SK-N-SH (cell line): Measurements from ENCODE around the gene OR2S2. TPM values are rescaled to one million over a fixed set of nuclear protein-coding genes. Genes with fewer than 3 reads are reported as not detected.
"Not testable (repeated sequence)": the region's sequence is repeated elsewhere in the genome, so short reads cannot be mapped to it uniquely, and the experiment has no call there.

ENCODE experiments used
- CTCF ChIA-PET: fragments of 300-600, 350-600 bp; formaldehyde crosslinking; extraction: SDS; loops from one replicate; lab custom pipeline; 2021; lab: Yijun Ruan, JAX
- POLR2A ChIA-PET: fragments of 350-600 bp; sonication (Branson Sonifier 250); formaldehyde crosslinking; extraction: SDS; loops from one replicate; lab custom pipeline; 2020; ENCODE audit warnings: antibody characterized with exemption, inconsistent platforms; lab: Yijun Ruan, JAX
- DNase-seq: peaks from one replicate; pipeline ENCODE4 v3.0.0; 2012
- H2AFZ ChIP-seq: fragments of 200-600 bp; sonication (generic); 2 replicates; pipeline ENCODE4 v1.8.1; 2016; ENCODE audit warnings: antibody characterized with exemption, mild to moderate bottlenecking, low read depth
- H3F3A ChIP-seq: fragments of 200-600 bp; sonication (generic); replicated peaks from 2 replicates; pipeline ENCODE3; 2016; ENCODE audit warnings: antibody characterized with exemption, mild to moderate bottlenecking; ENCODE audit not compliant: insufficient read depth
- H3K27ac ChIP-seq, 2 experiments: fragments of 200-500 bp in 1 of 2; fragments of 200-600 bp in 1 of 2; sonication (Bioruptor generic) in 1 of 2; sonication (generic), shearing (Covaris generic) in 1 of 2; 2 replicates each; pipeline versions ENCODE4 v1.5.1 to v1.6.1; 2014 to 2016; ENCODE audit warnings: low read depth in 2 of 2, inconsistent platforms in 1 of 2, low read length in 1 of 2, mild to moderate bottlenecking in 1 of 2, mixed read lengths in 1 of 2
- H3K27me3 ChIP-seq: fragments of 200-600 bp; sonication (generic), shearing (Covaris generic); 2 replicates; pipeline ENCODE4 v1.6.1; 2016; ENCODE audit warnings: mixed run types; ENCODE audit not compliant: insufficient read depth
- H3K36me3 ChIP-seq, 2 experiments: fragments of 200-500 bp in 1 of 2; fragments of 200-600 bp in 1 of 2; sonication (Bioruptor generic) in 1 of 2; sonication (generic) in 1 of 2; replicated peaks in 1 of 2; 2 replicates each; pipeline versions ENCODE3 to v1.5.1; 2014 to 2016; ENCODE audit warnings: low read length in 1 of 2, mild to moderate bottlenecking in 1 of 2; ENCODE audit not compliant: insufficient read depth in 2 of 2, control insufficient read depth in 1 of 2
- H3K4me1 ChIP-seq, 2 experiments: fragments of 200-500 bp in 1 of 2; fragments of 200-600 bp in 1 of 2; sonication (Bioruptor generic) in 1 of 2; sonication (generic), shearing (Covaris generic) in 1 of 2; 2 replicates each; pipeline versions ENCODE4 v1.5.1 to v1.6.1; 2014 to 2016; ENCODE audit warnings: low read depth in 1 of 2, low read length in 1 of 2, mixed run types in 1 of 2; ENCODE audit not compliant: insufficient read depth in 2 of 2, control insufficient read depth in 1 of 2
- H3K4me2 ChIP-seq: fragments of 200-600 bp; sonication (generic), shearing (Covaris generic); 2 replicates; pipeline ENCODE4 v1.6.1; 2017; ENCODE audit warnings: mixed run types
- H3K4me3 ChIP-seq, 2 experiments: fragments of 200-500 bp in 1 of 2; fragments of 200-600 bp in 1 of 2; sonication (Bioruptor generic) in 1 of 2; sonication (generic), shearing (Covaris generic) in 1 of 2; 2 replicates each; pipeline versions ENCODE4 v1.5.1 to v1.8.1; 2014 to 2016; ENCODE audit warnings: low read depth in 2 of 2, inconsistent platforms in 1 of 2, low read length in 1 of 2, mild to moderate bottlenecking in 1 of 2, mixed read lengths in 1 of 2, moderate library complexity in 1 of 2
- H3K79me2 ChIP-seq: fragments of 200-600 bp; sonication (generic); 2 replicates; pipeline ENCODE4 v1.8.1; 2017; ENCODE audit warnings: mild to moderate bottlenecking; ENCODE audit not compliant: insufficient read depth
- H3K9ac ChIP-seq: fragments of 200-600 bp; sonication (generic); 2 replicates; pipeline ENCODE4 v1.6.1; 2017; ENCODE audit warnings: mixed run types
- H3K9me2 ChIP-seq: fragments of 200-600 bp; sonication (generic); 2 replicates; pipeline ENCODE4 v1.6.1; 2017; ENCODE audit warnings: mixed run types
- H3K9me3 ChIP-seq: fragments of 200-600 bp; sonication (generic); 2 replicates; pipeline ENCODE4 v1.6.1; 2017; ENCODE audit warnings: mixed run types, mild to moderate bottlenecking, moderate library complexity
- H4K20me1 ChIP-seq: fragments of 200-600 bp; sonication (generic); 2 replicates; pipeline ENCODE4 v1.6.1; 2017; ENCODE audit warnings: mild to moderate bottlenecking, mixed run types; ENCODE audit not compliant: insufficient read depth
- FOSL2 ChIP-seq: IDR thresholded peaks from 2 replicates; pipeline ENCODE4 v1.4.0; 2012; ENCODE audit warnings: low read depth, mild to moderate bottlenecking, moderate library complexity, borderline replicate concordance
- FOXM1 ChIP-seq: IDR thresholded peaks from 2 replicates; pipeline ENCODE4 v1.4.0; 2012; ENCODE audit warnings: low read depth, mild to moderate bottlenecking
- NFIC ChIP-seq: IDR thresholded peaks from 2 replicates; pipeline ENCODE4 v1.4.0; 2012; ENCODE audit warnings: borderline replicate concordance
- SMC3 ChIP-seq: IDR thresholded peaks from 2 replicates; pipeline ENCODE4 v1.6.1; 2012; ENCODE audit warnings: low read depth, low read length, improper control_type of control experiment
- TCF12 ChIP-seq: IDR thresholded peaks from 2 replicates; pipeline ENCODE4 v1.4.0; 2012
- USF2 ChIP-seq: fragments of 150-350 bp; IDR thresholded peaks from 2 replicates; pipeline ENCODE4 v1.6.1; 2017; ENCODE audit warnings: antibody characterized with exemption, low read length, low read depth, borderline replicate concordance
- WGBS: methylation state at CpG from one replicate; pipeline ENCODE4 v1.1.6; 2017; ENCODE audit warnings: low lambda C conversion rate; 5-methylcytosine and 5-hydroxymethylcytosine counted together
- polyA plus RNA-seq, 3 experiments: library from polyadenylated mRNA; depleted of rRNA; stranded (reverse); fragments of >200 nt; gene quantifications; 2 replicates each; pipeline ENCODE4 v1.2.3, GENCODE V29; 2012
- TF ChIP-seq, protein P1 (sequence below): IDR thresholded peaks from 2 replicates; pipeline ENCODE4 v1.4.0; 2012; ENCODE audit warnings: low read depth, borderline replicate concordance

OR2S2 gene
- polyA plus RNA-seq, 1 of the 3 experiments (the other 2 are of a cell fraction), result not detected

DNA sequence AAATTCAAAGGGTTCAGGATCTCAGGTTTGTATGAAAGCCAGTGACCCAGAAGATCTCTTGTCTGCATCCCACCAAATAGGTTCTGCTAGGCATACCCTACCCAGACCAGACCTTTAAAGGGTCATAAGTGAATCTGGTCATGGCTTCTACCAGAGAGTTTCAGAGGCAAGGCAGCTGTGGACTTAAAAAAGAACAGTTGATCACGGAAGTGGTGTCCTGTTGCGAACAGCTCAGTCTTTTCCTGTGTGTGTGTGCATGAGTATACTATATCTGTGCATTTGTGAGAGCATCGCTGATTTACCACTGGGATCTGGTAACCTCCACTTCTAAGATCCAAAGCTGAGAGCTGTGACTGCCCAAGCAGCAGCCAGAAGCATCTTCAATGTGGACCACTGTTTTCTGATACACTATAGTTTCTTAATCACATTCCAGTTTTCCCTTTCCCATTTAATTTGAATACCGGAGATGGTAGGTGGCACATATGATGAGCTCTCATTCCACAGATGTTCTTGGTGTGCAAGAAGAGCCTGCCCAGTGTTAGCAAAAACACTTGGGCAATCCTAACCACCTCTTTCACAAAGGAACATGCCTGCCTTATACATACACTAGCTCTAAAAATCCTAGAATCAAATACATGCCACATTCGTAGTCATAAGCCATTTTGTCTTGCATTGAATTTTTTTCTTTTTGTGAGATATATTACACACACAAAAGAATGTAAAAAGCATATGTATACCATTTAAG lies 36.2 kb upstream of the OR2S2 start:
- H3K4me3 ChIP-seq, result no peak overlapping the region
- peak overlapping the region; percentile 59; the same call in 1 of the 2 replicates for H2AFZ ChIP-seq
- H3K9me3 ChIP-seq, result no peaks in the 10 kb centered on the region
- H4K20me1 ChIP-seq, result no peaks in the 10 kb centered on the region
- no peaks in the 10 kb centered on the region for H3K79me2 ChIP-seq
- 53% methylated on average over 5 of the region's 5 CpGs for WGBS
- H3K9ac ChIP-seq, result no peak overlapping the region
- H3K27me3 ChIP-seq, result no peaks in the 10 kb centered on the region
- ChIA-PET POLR2A (no interaction called here), CTCF (interaction anchor here (0.7 to 1.7 kb wide), 6 partner anchors 14 to 382 kb away, joined by 3 to 16 read pairs (median 4); no protein-coding TSS in a partner anchor)
- no peak for DNase-seq
- H3K4me2 ChIP-seq, result no peak overlapping the region
- peak overlapping the region in 1 of 2 experiments; percentile 66; a peak in 2 of 4 replicates for H3K27ac ChIP-seq
- no peak for TF ChIP-seq USF2
- TF ChIP-seq FOSL2, result no peak
- no peak for TF ChIP-seq FOXM1
- TF ChIP-seq, all 33 proteins: peak for 0
- H3F3A ChIP-seq, result peaks cover 31% of the 10 kb centered on the region
- no peaks in the 10 kb centered on the region for H3K36me3 ChIP-seq
- peaks cover 0 to 17% of the 10 kb centered on the region in 2 experiments; a peak in 1 of 4 replicates for H3K4me1 ChIP-seq
- H3K9me2 ChIP-seq, result no peaks in the 10 kb centered on the region

GRCh38 chr9:35993136-35993535 lies 35.2 kb upstream of the OR2S2 start:
- H3K36me3 ChIP-seq, H3K4me3 ChIP-seq, H3K9me3 ChIP-seq, H4K20me1 ChIP-seq, H3K9me2 ChIP-seq, DNase-seq, POLR2A ChIA-PET, H3K79me2 ChIP-seq, H3K27me3 ChIP-seq: not testable (repeated sequence)
- peak overlapping the region in 1 of 2 experiments; percentile 66; a peak in 2 of 4 replicates for H3K27ac ChIP-seq
- H2AFZ ChIP-seq, result peak overlapping the region; percentile 59; the same call in 1 of the 2 replicates
- peak; percentile 9; the same call in 1 of the 2 replicates for TF ChIP-seq TCF12
- H3F3A ChIP-seq, result peaks cover 31% of the 10 kb centered on the region
- peak overlapping the region; percentile 10; the same call in 1 of the 2 replicates for H3K9ac ChIP-seq
- peaks cover 0 to 17% of the 10 kb centered on the region in 2 experiments; a peak in 1 of 4 replicates for H3K4me1 ChIP-seq
- 42% methylated on average over 3 of the region's 3 CpGs for WGBS
- CTCF ChIA-PET, result interaction anchor here (0.7 to 1.6 kb wide), 3 partner anchors 16 to 207 kb away, joined by 3 to 6 read pairs (median 3); no protein-coding TSS in a partner anchor
- H3K4me2 ChIP-seq, result peak overlapping the region; percentile 24; the same call in 1 of the 2 replicates

DNA sequence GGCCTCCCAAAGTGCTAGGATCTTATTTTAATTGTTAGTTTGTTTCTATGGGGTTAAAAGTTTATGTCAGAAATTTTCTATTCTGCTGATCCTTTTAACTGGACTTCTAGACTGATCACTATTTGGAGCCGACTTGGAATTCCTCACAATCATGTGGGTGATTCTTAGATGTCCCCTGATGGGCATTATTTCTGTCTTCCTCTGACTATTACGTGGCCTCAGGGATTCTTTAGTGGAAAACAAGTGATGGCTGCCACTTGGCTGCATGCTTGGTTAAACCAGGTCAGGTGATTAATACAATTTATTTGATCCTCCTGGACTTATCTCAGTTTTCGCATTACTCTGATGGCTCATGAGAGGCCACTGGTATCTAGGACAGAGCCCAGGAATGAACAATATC lies 32.2 kb upstream of the OR2S2 start:
- H3K4me3 ChIP-seq, result no peak overlapping the region
- no peak overlapping the region for H3K4me2 ChIP-seq
- no peak overlapping the region for H3K9ac ChIP-seq
- H3K9me3 ChIP-seq, result no peaks in the 10 kb centered on the region
- peak overlapping the region; percentile 17; the same call in 1 of the 2 replicates for H2AFZ ChIP-seq
- H3K36me3 ChIP-seq, result no peaks in the 10 kb centered on the region
- 34% methylated on average over 3 of the region's 3 CpGs for WGBS
- H3K9me2 ChIP-seq, result no peaks in the 10 kb centered on the region
- POLR2A ChIA-PET, result no interaction called here
- no peak for DNase-seq
- no peak overlapping the region for H3K27ac ChIP-seq
- no peaks in the 10 kb centered on the region for H3K79me2 ChIP-seq
- CTCF ChIA-PET, result interaction anchor here (1.3 kb wide), 1 partner anchor 45 kb away, joined by 5 read pairs; no protein-coding TSS in a partner anchor
- H3K4me1 ChIP-seq, result peaks cover 0 to 7% of the 10 kb centered on the region in 2 experiments; a peak in 1 of 4 replicates
- H4K20me1 ChIP-seq, result no peaks in the 10 kb centered on the region
- peaks cover 15% of the 10 kb centered on the region for H3F3A ChIP-seq
- TF ChIP-seq, protein P1, sequence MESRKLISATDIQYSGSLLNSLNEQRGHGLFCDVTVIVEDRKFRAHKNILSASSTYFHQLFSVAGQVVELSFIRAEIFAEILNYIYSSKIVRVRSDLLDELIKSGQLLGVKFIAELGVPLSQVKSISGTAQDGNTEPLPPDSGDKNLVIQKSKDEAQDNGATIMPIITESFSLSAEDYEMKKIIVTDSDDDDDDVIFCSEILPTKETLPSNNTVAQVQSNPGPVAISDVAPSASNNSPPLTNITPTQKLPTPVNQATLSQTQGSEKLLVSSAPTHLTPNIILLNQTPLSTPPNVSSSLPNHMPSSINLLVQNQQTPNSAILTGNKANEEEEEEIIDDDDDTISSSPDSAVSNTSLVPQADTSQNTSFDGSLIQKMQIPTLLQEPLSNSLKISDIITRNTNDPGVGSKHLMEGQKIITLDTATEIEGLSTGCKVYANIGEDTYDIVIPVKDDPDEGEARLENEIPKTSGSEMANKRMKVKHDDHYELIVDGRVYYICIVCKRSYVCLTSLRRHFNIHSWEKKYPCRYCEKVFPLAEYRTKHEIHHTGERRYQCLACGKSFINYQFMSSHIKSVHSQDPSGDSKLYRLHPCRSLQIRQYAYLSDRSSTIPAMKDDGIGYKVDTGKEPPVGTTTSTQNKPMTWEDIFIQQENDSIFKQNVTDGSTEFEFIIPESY, result no peak
- TF ChIP-seq SMC3 (no peak), NFIC (no peak)
- no peaks in the 10 kb centered on the region for H3K27me3 ChIP-seq
